Ectodermal cell (in vitro differentiated cells): ENCODE measurements around the gene AIG1.
"Not testable (repeated sequence)": the region's sequence is repeated elsewhere in the genome, so short reads cannot be mapped to it uniquely, and the experiment has no call there.

ENCODE experiments used
- H3K27ac ChIP-seq: 2 replicates; pipeline ENCODE4 v1.7.0; 2013; ENCODE audit warnings: mild to moderate bottlenecking, low read depth, low read length; ENCODE audit not compliant: insufficient read depth, poor library complexity, severe bottlenecking
- H3K27me3 ChIP-seq: 2 replicates; pipeline ENCODE4 v1.7.0; 2013; ENCODE audit warnings: mild to moderate bottlenecking, low read length; ENCODE audit not compliant: insufficient read depth, control insufficient read depth, poor library complexity, severe bottlenecking
- H3K36me3 ChIP-seq: one replicate; pipeline ENCODE4 v1.7.0; 2013; ENCODE audit warnings: low read length; ENCODE audit not compliant: control insufficient read depth, insufficient read depth
- H3K4me1 ChIP-seq: one replicate; pipeline ENCODE4 v1.7.0; 2013; ENCODE audit warnings: low read length; ENCODE audit not compliant: control insufficient read depth, insufficient read depth
- H3K4me3 ChIP-seq: 2 replicates; pipeline ENCODE4 v1.7.0; 2013; ENCODE audit warnings: low read depth, low read length, control low read depth; ENCODE audit not compliant: insufficient read depth
- H3K9me3 ChIP-seq: 2 replicates; pipeline ENCODE4 v1.7.0; 2013; ENCODE audit warnings: mild to moderate bottlenecking, low read length, moderate library complexity; ENCODE audit not compliant: control insufficient read depth
- WGBS, 2 experiments: methylation state at CpG; one replicate each; pipeline ENCODE4 v1.1.7; 2013; ENCODE audit warnings: missing lambda C conversion rate in 2 of 2; 5-methylcytosine and 5-hydroxymethylcytosine counted together

The AIG1 gene

DNA sequence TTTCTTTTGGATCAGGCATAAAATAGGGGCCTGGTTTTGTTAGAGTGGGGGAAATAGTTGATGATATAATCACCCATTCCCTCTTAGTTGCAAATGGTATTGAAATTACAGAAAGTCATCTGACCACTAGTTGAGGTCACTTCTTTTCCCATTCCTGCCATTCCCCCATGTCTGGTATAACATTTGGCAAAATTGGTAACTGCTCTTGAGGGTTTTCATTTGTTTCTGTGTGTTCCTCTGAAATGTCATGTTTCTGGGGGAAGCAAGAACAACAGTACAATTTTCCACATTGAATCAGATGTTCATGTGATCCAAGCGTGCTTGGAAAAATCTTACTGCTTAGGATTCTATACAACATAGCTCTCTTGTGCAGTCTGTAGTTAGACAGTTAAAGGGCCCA, 7.3 kb downstream of the AIG1 start:
- no peak overlapping the region for H3K27ac ChIP-seq
- no peak overlapping the region for H3K4me3 ChIP-seq
- no peaks in the 10 kb centered on the region for H3K27me3 ChIP-seq
- no peaks in the 10 kb centered on the region for H3K36me3 ChIP-seq
- no peaks in the 10 kb centered on the region for H3K9me3 ChIP-seq
- 94 to 100% methylated on average over 1 of the region's 1 CpG for WGBS, 2 experiments
- H3K4me1 ChIP-seq: no peaks in the 10 kb centered on the region

DNA sequence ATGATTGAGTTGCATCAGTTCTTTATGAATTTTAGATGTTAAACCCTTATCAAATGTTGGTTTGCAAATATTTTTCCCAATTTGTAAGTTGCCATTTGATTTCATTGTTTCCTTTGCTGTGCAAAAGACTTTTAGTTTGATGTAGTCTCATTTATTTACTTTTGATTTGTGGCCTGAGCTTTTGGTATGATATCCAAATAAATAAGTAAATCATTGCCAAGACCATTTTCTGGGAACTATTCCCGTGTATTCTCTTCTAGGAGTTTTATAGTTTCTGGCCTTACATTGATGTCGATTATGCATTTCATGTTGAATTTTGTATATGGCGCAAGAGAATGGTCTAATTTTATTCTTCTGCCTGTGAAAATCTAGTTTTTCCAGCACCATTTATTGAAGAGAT, 13.4 kb downstream of the AIG1 start:
- no peaks in the 10 kb centered on the region for H3K9me3 ChIP-seq
- no peaks in the 10 kb centered on the region for H3K36me3 ChIP-seq
- 95 to 96% methylated on average over 3 of the region's 3 CpGs for WGBS, 2 experiments
- H3K27ac ChIP-seq: no peak overlapping the region
- no peak overlapping the region for H3K4me3 ChIP-seq
- no peaks in the 10 kb centered on the region for H3K27me3 ChIP-seq
- no peaks in the 10 kb centered on the region for H3K4me1 ChIP-seq

DNA sequence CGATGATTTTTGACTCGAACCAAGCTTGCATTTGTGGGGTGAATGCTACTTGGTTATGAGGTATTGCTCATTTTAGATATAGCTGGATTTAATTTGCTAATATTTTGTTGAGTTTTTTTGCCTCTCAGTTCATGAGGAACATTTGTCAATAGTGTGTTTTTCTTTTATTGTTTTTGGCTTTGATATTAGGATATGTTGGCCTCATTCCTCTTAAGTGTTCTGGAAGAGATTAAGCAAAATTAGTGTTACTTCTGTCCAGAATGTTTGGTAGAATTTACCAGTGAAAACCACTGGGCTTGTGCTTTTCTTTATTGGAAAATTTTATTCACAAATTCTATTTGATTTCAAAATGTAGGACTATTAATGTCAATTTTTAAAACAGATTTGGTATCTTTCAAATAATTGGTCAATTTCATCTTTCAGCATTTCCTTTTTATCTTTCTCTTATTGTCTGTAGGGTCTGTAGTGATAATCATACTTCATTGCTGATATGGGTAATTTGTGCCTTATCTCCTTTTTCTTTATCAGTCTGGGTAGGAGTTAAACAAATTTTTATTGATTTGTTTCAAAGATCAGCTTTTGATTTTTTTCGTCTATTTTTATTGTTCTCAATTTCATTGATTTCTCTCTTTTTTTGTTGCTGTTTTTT, 14.1 kb downstream of the AIG1 start:
- H3K36me3 ChIP-seq: no peaks in the 10 kb centered on the region
- 98% methylated on average over 2 to 3 of the region's 3 CpGs for WGBS, 2 experiments
- H3K27me3 ChIP-seq: no peaks in the 10 kb centered on the region
- no peak overlapping the region for H3K4me3 ChIP-seq
- H3K9me3 ChIP-seq: no peaks in the 10 kb centered on the region
- no peak overlapping the region for H3K27ac ChIP-seq
- H3K4me1 ChIP-seq: no peaks in the 10 kb centered on the region

DNA sequence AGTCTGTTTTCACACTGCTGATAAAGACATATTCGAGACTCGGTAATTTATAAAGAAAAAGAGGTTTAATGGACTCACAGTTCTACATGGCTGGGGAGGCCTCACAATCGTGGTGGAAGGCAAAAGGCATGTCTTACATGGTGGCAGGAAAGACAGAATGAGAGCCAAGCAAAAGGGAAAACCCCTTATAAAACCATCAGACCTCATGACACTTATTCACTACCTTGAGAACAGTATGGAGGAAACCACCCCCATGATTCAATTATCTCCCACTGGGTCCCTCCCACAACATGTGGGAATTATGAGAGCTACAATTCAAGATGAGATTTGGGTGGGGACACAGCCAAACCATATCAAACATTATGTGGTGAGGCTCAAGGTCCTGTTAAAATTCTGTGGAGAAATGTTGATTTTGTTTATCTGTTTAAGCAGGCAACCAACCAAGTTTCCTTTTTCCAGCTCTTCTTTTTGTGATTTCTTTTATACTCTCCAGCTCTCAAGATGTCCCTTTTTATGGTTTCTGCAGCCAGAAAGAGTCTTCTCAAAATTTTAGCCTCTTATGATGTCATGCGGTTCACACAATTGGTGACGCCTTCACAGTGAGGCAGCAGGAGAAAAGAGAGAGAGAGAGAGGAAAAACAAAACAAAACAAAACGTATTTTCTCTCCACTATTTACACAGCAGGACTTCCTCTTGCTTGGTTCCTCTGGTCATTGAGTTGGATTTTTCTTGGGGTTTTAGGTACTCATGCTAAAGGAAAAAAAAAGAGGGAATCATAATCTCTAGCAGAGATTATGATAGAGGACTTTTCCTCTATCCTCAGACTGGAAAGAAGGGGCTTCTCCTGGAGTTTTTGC, 18.0 kb downstream of the AIG1 start:
- Histone ChIP-seq H3K4me1 (no peaks in the 10 kb centered on the region), H3K27ac (no peak overlapping the region), H3K9me3 (no peaks in the 10 kb centered on the region), H3K27me3 (no peaks in the 10 kb centered on the region), H3K4me3 (no peak overlapping the region), H3K36me3 (no peaks in the 10 kb centered on the region)
- 94 to 98% methylated on average over 3 to 5 of the region's 6 CpGs for WGBS, 2 experiments

DNA sequence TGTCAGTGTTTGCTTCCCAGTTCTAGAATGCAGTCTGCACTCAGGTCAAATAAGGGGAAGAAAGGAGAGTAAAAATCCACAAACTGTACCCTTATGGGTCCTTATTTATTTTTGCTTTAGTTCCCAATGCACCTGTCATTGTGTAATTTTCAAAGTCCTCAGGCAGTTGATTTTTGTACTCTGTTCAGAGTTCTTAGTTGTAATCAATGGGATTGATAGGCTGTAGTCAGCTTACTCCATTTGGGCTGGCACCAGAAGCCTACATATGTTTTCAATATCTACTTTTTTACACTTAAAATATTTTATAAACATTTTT, 18.6 kb downstream of the AIG1 start:
- Histone ChIP-seq H3K36me3 (no peaks in the 10 kb centered on the region), H3K4me1 (no peaks in the 10 kb centered on the region), H3K27me3 (no peaks in the 10 kb centered on the region), H3K4me3 (no peak overlapping the region), H3K9me3 (no peaks in the 10 kb centered on the region), H3K27ac (no peak overlapping the region)

DNA sequence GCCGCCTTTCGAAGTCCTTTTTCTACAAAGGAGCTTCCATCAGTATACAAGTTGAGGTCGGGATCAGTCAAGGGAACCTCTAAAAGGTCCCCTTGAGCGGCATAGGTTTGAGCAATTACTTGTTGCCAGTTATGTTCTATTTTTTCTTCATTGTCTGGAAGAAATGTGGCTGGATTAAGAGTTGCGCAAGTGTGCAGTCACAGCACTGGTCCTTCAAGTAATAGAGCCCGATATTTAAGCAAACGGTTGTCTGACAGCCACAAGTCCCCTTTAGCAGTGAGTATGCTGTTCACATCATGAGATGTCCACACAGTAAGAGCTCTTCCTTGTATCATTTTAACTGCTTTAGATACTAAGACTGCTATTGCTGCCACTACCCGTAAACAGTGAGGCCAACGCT, 21.6 kb downstream of the AIG1 start:
- not testable (repeated sequence) for H3K4me3 ChIP-seq
- WGBS, 2 experiments: 95 to 97% methylated on average over 9 of the region's 9 CpGs

DNA sequence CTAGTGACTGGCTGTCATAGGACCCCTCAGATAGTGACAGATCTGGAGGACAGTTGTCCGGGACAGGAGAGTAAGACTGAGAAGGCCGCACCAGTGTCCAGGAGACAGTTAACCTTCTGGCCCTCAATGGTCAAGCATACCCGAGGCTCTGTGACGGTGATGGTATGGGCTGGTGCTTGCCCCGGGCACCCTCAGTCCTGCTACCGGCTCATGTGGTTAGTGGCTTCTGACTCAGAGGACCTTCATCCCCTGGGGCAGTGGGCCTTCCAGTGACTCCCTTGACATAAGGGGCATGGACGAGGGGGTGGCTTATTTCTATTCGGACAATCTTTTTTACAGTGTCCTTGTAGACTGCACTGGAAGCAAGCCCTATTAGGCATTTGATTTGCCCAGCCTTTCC, 23.3 kb downstream of the AIG1 start:
- not testable (repeated sequence) for H3K27me3 ChIP-seq, H3K9me3 ChIP-seq, H3K36me3 ChIP-seq, H3K4me1 ChIP-seq, H3K27ac ChIP-seq, H3K4me3 ChIP-seq
- WGBS, 2 experiments: 95 to 98% methylated on average over 8 of the region's 8 CpGs

More for the DNA sequence above, 21.6 kb downstream of the AIG1 start:
- H3K9me3 ChIP-seq, H3K27me3 ChIP-seq, H3K36me3 ChIP-seq, H3K27ac ChIP-seq, H3K4me1 ChIP-seq: not testable (repeated sequence)

DNA sequence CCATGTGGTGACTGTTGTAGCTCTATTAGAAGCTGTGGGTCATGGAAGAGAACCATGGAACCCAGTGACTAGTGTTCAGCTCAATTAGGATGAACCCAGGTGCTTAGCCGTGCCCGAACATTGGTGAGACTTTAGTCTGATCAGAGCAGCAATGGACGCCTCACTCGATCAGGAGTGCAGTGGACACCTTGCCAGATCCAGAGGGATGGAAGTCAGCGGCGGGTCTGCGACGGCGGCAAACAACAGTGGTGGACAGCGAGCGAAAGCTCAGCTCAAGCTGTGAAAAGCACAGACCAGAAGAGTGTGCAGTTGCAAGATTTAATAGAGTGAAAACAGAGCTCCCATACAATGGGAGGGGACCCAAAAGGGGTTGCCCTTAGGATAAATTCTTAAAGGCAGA, 26.6 kb downstream of the AIG1 start:
- WGBS, 2 experiments: 91 to 93% methylated on average over 11 of the region's 11 CpGs
- H3K9me3 ChIP-seq, H3K27ac ChIP-seq: not testable (repeated sequence)

DNA sequence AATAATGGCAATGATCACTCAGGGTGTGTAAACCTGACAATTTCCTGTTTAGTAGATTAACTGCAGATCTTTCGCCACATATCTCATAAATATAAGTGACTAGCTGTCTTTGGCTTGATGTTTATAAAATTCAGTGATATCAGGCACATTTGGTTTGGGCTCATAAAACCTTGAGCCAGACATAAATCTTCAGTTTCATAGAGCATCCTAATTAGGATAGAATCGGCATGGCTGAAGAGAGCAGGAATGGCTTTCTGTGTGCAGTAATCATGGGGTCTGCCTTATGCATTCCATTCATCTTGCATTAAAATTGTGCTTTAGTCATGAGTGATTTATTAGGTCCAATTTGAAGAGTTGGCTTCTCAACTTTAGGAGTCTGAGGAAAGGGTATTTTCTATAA, 27.2 kb downstream of the AIG1 start:
- 89 to 100% methylated on average over 1 to 2 of the region's 2 CpGs for WGBS, 2 experiments
- Histone ChIP-seq H3K4me3 (no peak overlapping the region), H3K27ac (no peak overlapping the region), H3K27me3 (no peaks in the 10 kb centered on the region), H3K9me3 (no peaks in the 10 kb centered on the region), H3K4me1 (no peaks in the 10 kb centered on the region), H3K36me3 (no peaks in the 10 kb centered on the region)

More for the DNA sequence above, 26.6 kb downstream of the AIG1 start:
- not testable (repeated sequence) for H3K27me3 ChIP-seq, H3K36me3 ChIP-seq, H3K4me1 ChIP-seq, H3K4me3 ChIP-seq

DNA sequence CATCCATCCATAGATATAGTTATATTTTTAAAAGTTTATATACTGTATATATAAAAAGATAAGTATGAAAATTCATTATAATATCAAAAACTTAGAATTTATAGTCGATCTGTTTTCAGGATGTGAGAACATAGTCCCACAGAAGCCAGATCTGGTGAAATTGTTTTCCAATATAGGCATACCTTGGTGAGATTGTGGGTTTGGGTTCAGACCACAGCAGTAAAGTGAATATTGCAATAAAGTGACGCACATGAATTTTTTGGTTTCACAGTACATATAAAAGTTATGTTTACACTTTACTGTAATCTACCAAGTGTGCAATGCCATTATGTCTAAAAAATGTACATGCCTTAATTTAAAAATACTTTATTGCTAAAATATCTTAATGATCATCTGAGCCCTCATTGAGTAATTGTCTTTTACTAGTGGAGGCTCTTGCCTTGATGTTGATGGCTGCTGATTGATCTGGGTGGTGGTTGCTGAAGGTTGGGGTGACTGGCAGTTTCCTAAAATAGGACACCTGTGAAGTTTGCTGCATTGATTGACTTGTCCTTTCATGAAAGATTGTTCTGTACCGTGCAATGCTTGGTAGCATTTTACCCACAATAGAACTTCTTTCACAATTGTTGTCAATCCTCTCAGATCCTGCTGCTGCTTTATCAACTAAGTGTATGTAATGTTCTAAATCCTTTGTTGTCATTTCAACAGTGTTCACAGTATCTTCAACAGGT, 29.8 kb downstream of the AIG1 start:
- 79 to 91% methylated on average over 3 of the region's 3 CpGs for WGBS, 2 experiments
- no peaks in the 10 kb centered on the region for H3K9me3 ChIP-seq
- H3K4me3 ChIP-seq: no peak overlapping the region
- H3K36me3 ChIP-seq: no peaks in the 10 kb centered on the region
- H3K27me3 ChIP-seq: no peaks in the 10 kb centered on the region
- H3K27ac ChIP-seq: no peak overlapping the region
- H3K4me1 ChIP-seq: no peaks in the 10 kb centered on the region
